Measurements from ENCODE around the gene CNOT1. TPM values are rescaled to one million over a fixed set of nuclear protein-coding genes. Genes with fewer than 3 reads are reported as not detected.

CNOT1 gene
- total RNA-seq, 1 donor from 2014 or later: 213 TPM

DNA sequence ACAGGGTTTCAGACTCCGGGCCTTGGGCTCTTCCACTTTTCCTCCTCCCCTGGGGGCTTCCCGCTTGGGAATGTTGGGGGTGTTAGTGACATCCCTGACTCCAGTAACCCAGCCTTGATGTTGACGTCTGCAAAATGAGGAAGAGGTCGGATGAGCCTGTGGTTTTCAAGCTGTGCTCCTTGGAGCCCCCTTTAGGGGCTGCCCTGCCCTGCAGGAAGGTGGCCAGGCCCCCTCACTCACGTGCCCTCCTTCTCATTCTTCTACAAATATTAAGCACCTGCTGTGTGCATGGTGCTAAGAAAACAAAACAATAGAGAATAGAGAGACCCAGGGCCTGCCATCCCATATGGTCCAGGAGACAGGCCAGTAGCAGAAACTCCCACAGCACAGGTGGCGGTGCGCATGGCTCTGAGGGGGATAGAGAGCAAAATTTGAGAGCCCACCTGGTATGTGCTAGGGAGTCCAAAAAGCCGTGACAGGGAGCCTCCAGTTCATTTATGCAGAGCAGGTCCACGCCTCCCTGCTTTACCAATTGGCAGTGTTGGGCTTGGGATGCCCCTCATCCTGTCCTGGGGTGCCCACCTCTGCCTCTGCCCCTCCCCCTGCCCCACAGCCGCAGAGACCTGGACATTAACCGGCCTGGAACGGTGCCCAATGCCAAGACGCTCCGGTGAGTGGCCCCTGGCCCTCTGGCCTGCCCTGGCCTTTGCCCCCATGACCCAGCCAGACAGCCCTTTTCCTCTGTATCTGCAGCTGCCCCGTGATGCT, 122.2 kb downstream of the CNOT1 start:
- no peaks in the 10 kb centered on the region for H3K27me3 Mint-ChIP-seq (ENCODE audit: low read depth)
- no peak overlapping the region for H3K27ac Mint-ChIP-seq
- H3K9me3 Mint-ChIP-seq: no peaks in the 10 kb centered on the region
- TF ChIP-seq, protein P1, sequence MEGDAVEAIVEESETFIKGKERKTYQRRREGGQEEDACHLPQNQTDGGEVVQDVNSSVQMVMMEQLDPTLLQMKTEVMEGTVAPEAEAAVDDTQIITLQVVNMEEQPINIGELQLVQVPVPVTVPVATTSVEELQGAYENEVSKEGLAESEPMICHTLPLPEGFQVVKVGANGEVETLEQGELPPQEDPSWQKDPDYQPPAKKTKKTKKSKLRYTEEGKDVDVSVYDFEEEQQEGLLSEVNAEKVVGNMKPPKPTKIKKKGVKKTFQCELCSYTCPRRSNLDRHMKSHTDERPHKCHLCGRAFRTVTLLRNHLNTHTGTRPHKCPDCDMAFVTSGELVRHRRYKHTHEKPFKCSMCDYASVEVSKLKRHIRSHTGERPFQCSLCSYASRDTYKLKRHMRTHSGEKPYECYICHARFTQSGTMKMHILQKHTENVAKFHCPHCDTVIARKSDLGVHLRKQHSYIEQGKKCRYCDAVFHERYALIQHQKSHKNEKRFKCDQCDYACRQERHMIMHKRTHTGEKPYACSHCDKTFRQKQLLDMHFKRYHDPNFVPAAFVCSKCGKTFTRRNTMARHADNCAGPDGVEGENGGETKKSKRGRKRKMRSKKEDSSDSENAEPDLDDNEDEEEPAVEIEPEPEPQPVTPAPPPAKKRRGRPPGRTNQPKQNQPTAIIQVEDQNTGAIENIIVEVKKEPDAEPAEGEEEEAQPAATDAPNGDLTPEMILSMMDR (IDR thresholded peaks at IDR 0.05; ENCODE audit: unreplicated experiment): no peak
- no peak for DNase-seq (ENCODE audit: low spot score in 2 of 2, unreplicated experiment in 2 of 2)
- no peaks in the 10 kb centered on the region for H3K4me1 Mint-ChIP-seq
- no peaks in the 10 kb centered on the region for H3K36me3 Mint-ChIP-seq
- H3K4me3 Mint-ChIP-seq: no peak overlapping the region

DNA sequence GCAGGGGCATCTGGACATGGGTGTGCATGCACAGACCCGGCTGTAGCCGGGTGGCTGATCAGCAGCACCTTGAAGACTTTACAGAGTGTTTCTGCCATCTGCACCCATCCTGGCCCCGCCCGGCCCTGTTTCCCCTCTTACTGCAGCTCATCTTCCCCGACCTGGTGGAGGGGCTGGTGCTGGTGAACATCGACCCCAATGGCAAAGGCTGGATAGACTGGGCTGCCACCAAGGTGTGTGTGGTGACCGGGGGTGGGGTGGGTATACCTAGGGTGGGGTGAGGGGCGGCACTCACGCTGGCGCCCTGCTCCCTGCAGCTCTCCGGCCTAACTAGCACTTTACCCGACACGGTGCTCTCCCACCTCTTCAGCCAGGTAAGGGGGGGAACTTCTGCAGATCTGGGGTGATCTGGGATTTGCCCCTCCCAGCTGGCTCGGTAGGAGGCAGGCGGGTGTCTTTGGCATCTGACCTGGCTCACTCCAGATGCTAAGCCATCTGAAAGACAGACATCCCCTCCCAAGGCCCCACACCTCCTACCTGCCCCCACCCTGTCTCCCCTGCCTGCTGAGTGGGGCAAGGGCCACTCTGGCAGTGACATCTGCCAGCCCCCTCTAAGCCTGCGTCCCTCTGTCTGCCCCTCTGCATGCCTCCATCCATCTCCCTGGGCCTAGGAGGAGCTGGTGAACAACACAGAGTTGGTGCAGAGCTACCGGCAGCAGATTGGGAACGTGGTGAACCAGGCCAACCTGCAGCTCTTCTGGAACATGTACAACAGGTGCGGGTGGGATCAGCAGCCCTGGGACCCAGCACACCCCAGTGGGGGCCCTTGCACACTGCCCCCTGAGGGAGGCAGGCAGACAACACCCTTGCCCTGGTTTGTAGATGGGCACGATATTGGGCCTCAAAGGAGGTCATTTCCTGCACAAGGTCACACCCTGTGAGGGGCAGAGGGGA, 123.1 kb downstream of the CNOT1 start:
- Mint-ChIP-seq H3K4me3 (no peak overlapping the region), H3K9me3 (no peaks in the 10 kb centered on the region), H3K27me3 (ENCODE audit: low read depth) (no peaks in the 10 kb centered on the region)

DNA sequence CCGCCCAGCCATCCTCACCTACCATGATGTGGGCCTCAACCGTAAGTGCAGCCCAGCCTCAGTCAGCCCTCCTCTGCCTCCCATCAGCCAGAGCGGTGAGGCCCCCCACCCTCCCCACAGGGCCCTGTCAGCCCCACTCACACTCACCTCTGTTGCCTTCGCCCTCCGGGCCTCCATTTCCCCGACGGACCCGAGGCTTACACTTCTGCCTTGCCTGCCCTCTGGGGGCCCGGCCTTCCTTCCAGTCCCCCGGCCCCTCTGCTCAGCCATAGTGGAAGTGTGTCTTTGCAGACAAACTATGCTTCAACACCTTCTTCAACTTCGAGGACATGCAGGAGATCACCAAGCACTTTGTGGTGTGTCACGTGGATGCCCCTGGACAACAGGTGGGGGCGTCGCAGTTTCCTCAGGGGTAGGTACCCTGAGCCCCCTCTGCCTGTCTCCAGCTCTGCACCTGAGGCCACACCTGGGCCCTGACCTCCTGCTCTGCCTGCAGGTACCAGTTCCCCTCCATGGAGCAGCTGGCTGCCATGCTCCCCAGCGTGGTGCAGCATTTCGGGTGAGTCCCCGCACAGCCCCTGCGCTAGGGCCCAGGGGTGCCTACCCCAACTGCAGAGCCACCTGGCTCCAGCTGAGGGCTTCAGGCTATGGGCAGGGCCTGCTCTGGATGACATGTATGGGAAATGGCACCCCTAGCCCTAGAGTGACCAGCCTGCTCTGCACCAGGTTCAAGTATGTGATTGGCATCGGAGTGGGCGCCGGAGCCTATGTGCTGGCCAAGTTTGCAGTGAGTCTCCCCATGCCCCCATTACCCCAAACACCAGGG, 125.5 kb downstream of the CNOT1 start:
- peaks cover 5% of the 10 kb centered on the region for H3K27me3 Mint-ChIP-seq (ENCODE audit: low read depth)
- H3K4me3 Mint-ChIP-seq: no peak overlapping the region
- TF ChIP-seq, protein P1 (IDR thresholded peaks at IDR 0.05; ENCODE audit: unreplicated experiment): no peak
- H3K36me3 Mint-ChIP-seq: no peaks in the 10 kb centered on the region
- H3K27ac Mint-ChIP-seq: no peak overlapping the region
- no peak for DNase-seq (ENCODE audit: low spot score in 2 of 2, unreplicated experiment in 2 of 2)
- H3K4me1 Mint-ChIP-seq: peaks cover 19% of the 10 kb centered on the region
- H3K9me3 Mint-ChIP-seq: no peaks in the 10 kb centered on the region

More for the DNA sequence above, 123.1 kb downstream of the CNOT1 start:
- peaks cover 2% of the 10 kb centered on the region for H3K4me1 Mint-ChIP-seq
- no peak overlapping the region for H3K27ac Mint-ChIP-seq
- no peak for DNase-seq (ENCODE audit: low spot score in 2 of 2, unreplicated experiment in 2 of 2)
- TF ChIP-seq, protein P1 (IDR thresholded peaks at IDR 0.05; ENCODE audit: unreplicated experiment): no peak
- H3K36me3 Mint-ChIP-seq: no peaks in the 10 kb centered on the region

DNA sequence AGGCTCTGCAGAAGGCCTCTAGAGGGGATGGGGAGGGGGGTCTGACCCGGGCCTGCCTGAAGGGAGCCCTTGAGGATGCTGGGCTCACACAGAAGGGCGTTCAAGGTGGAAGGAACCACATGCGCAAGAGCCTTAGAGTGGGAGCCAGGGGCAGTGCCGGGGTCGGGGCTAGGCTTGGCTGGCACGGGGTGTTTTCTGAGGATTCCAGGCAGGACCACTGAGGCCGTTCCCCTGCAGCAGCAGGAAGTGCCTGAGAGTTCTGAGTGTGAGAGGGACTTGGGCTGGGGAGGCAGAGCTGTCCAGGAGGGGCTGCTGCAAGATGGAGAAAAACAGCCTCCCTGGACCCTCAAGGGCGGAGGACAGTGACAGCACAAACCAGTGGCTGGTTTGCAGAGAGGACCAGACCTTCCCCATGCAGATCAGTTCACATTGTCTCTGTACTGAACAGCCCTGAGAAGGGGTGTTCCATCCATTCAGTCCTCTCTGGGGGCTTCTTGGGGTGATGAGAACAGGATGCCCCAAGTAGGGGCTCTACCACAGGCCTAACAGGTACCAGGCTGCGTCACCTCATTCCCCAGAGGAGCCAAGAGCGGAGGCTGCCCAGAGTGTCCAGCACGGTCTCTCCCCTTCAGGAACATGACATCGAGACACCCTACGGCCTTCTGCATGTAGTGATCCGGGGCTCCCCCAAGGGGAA, 126.3 kb downstream of the CNOT1 start:
- Mint-ChIP-seq H3K27ac (no peak overlapping the region), H3K36me3 (no peaks in the 10 kb centered on the region), H3K9me3 (no peaks in the 10 kb centered on the region), H3K4me3 (no peak overlapping the region), H3K27me3 (ENCODE audit: low read depth) (peaks cover 7% of the 10 kb centered on the region), H3K4me1 (peaks cover 19% of the 10 kb centered on the region)
- TF ChIP-seq, protein P1 (IDR thresholded peaks at IDR 0.05; ENCODE audit: unreplicated experiment): no peak
- DNase-seq (ENCODE audit: low spot score in 2 of 2, unreplicated experiment in 2 of 2): no peak

All from mesothelial cell of epicardium (in vitro differentiated cells).